Fibroblast of mammary gland (primary cell): Measurements from ENCODE around the gene CNOT4.

Source experiments
- DNase-seq: peaks from one replicate; pipeline ENCODE4 v3.0.0-alpha.2; 2010; ENCODE audit warnings: low read depth
- H3K4me3 ChIP-seq: 2 replicates; pipeline ENCODE4 v1.5.1; 2011; ENCODE audit warnings: low read depth, mild to moderate bottlenecking, low read length, moderate library complexity; ENCODE audit not compliant: control insufficient read depth
- CTCF ChIP-seq: conservative IDR thresholded peaks from 2 replicates; pipeline ENCODE4 v1.5.1; 2011; ENCODE audit warnings: low read depth, low read length, inconsistent platforms; ENCODE audit not compliant: control insufficient read depth, insufficient read depth

CNOT4 gene

GRCh38 chr7:135386181-135386580 lies 123.7 kb downstream of the CNOT4 start:
- H3K4me3 ChIP-seq = no peak overlapping the region
- TF ChIP-seq CTCF = no peak
- DNase-seq = peak; percentile 5

GRCh38 chr7:135385209-135385608 lies 124.7 kb downstream of the CNOT4 start:
- no peak overlapping the region for H3K4me3 ChIP-seq
- no peak for TF ChIP-seq CTCF
- DNase-seq = peak; percentile 74

- no peak overlapping the region for H3K4me3 ChIP-seq
- no peak for TF ChIP-seq CTCF
- DNase-seq = no peak
Observed at GRCh38 chr7:135383525-135384175, 126.3 kb downstream of the CNOT4 start.

- no peak for TF ChIP-seq CTCF
- no peak for DNase-seq
- H3K4me3 ChIP-seq = no peak overlapping the region
Observed at GRCh38 chr7:135382173-135382572, 127.7 kb downstream of the CNOT4 start.

GRCh38 chr7:135381369-135381768 lies 128.5 kb downstream of the CNOT4 start:
- TF ChIP-seq CTCF = no peak
- DNase-seq = no peak

GRCh38 chr7:135380351-135380750 lies 129.6 kb downstream of the CNOT4 start:
- TF ChIP-seq CTCF = no peak
- no peak overlapping the region for H3K4me3 ChIP-seq
- no peak for DNase-seq

More at GRCh38 chr7:135381369-135381768, 128.5 kb downstream of the CNOT4 start:
- no peak overlapping the region for H3K4me3 ChIP-seq

- no peak for TF ChIP-seq CTCF
- H3K4me3 ChIP-seq = no peak overlapping the region
- DNase-seq = no peak
Observed at GRCh38 chr7:135377171-135377570, 132.7 kb downstream of the CNOT4 start.
